Activated naive CD4-positive, alpha-beta T cell treated with Interleukin-2 at 50 U/mL for 16 hours (primary cell): ENCODE results near the gene NEDD8.
"Not testable (repeated sequence)": the region's sequence is repeated elsewhere in the genome, so short reads cannot be mapped to it uniquely, and the experiment has no call there.

Source experiments
- DNase-seq: peaks from one replicate; pipeline ENCODE4 v3.0.0-alpha.2; 2020

NEDD8 gene

GRCh38 chr14:24245350-24245749 lies 13.2 kb upstream of the NEDD8 start:
- DNase-seq, result not testable (repeated sequence)

GRCh38 chr14:24243336-24243836 lies 11.2 kb upstream of the NEDD8 start:
- no peak for DNase-seq

- DNase-seq, result peak; percentile 94
Measured at GRCh38 chr14:24241829-24242443, 9.8 kb upstream of the NEDD8 start.

- no peak for DNase-seq
Measured at GRCh38 chr14:24240110-24240918, 8.1 kb upstream of the NEDD8 start.

GRCh38 chr14:24238527-24239037 lies 6.4 kb upstream of the NEDD8 start:
- no peak for DNase-seq

GRCh38 chr14:24238123-24238522 lies 6.0 kb upstream of the NEDD8 start:
- no peak for DNase-seq

- DNase-seq, result no peak
Measured at GRCh38 chr14:24237463-24237955, 5.3 kb upstream of the NEDD8 start.

- no peak for DNase-seq
Measured at GRCh38 chr14:24236689-24237462, 4.7 kb upstream of the NEDD8 start.

GRCh38 chr14:24235804-24236688 lies 3.9 kb upstream of the NEDD8 start:
- no peak for DNase-seq

GRCh38 chr14:24234095-24235005 lies 2.2 kb upstream of the NEDD8 start:
- DNase-seq, result no peak

- no peak for DNase-seq
Measured at GRCh38 chr14:24233538-24233866, 1.3 kb upstream of the NEDD8 start.

GRCh38 chr14:24232645-24233537 lies 724 bp upstream of the NEDD8 start, which contains the start of gene GMPR2:
TSS of gene GMPR2 (plus strand) at chr14:24232929. CDS start at chr14:24233254, 325 bp downstream.
- DNase-seq, result peak; percentile 13

GRCh38 chr14:24231263-24232120 lies 675 bp downstream of the NEDD8 start:
- DNase-seq, result peak; percentile 24

- no peak for DNase-seq
Measured at GRCh38 chr14:24228902-24229301, 3.3 kb downstream of the NEDD8 start.

- no peak for DNase-seq
Measured at GRCh38 chr14:24226473-24226872, 5.7 kb downstream of the NEDD8 start.

GRCh38 chr14:24224618-24225071 lies 7.5 kb downstream of the NEDD8 start:
- no peak for DNase-seq

GRCh38 chr14:24222987-24223386 lies 9.2 kb downstream of the NEDD8 start:
- DNase-seq, result not testable (repeated sequence)

- no peak for DNase-seq
Measured at GRCh38 chr14:24219521-24219920, 12.6 kb downstream of the NEDD8 start.

- DNase-seq, result no peak
Measured at GRCh38 chr14:24219080-24219479, 13.1 kb downstream of the NEDD8 start.
